ENCODE measurements around the gene SPATA2L.
"Not testable (repeated sequence)": the region's sequence is repeated elsewhere in the genome, so short reads cannot be mapped to it uniquely, and the experiment has no call there.

DNA sequence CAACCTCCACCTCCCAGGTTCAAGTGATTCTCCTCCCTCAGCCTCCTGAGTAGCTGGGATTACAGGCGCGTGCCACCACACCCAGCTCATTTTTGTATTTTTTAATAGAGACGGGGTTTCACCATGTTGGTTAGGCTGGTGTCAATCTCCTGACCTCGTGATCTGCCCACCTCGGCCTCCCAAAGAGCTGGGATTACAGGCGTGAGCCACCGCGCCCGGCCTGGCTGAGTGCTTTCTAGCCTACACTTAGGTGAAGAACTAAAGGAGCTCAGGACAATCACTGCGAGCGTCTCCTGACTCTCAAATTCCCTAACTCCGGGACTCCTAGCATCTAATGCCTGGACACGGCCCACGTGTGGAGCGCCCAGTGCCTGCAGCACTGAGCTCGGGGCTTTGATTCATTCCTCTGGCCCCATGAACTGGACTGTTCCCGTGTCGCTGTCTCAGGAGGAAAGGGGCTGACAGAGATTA, 1.8 kb downstream of the SPATA2L start:
- TF ChIP-seq TAF1 (IDR thresholded peaks at IDR 0.05; ENCODE audit: low read depth, low read length); CEBPB (IDR thresholded peaks at IDR 0.05; ENCODE audit: low read depth, low read length); POLR2AphosphoS5 (IDR thresholded peaks at IDR 0.05; ENCODE audit: low read depth, low read length); JUND (IDR thresholded peaks at IDR 0.05; ENCODE audit: low read length); EP300 (IDR thresholded peaks at IDR 0.05; ENCODE audit: borderline replicate concordance in 1 of 2, low read depth in 2 of 2, low read length in 2 of 2); RNF2 (IDR thresholded peaks at IDR 0.05; ENCODE audit: borderline replicate concordance, low read depth, low read length, missing control alignments, poor library complexity, severe bottlenecking): not testable (repeated sequence)
- TF ChIP-seq, protein P1, sequence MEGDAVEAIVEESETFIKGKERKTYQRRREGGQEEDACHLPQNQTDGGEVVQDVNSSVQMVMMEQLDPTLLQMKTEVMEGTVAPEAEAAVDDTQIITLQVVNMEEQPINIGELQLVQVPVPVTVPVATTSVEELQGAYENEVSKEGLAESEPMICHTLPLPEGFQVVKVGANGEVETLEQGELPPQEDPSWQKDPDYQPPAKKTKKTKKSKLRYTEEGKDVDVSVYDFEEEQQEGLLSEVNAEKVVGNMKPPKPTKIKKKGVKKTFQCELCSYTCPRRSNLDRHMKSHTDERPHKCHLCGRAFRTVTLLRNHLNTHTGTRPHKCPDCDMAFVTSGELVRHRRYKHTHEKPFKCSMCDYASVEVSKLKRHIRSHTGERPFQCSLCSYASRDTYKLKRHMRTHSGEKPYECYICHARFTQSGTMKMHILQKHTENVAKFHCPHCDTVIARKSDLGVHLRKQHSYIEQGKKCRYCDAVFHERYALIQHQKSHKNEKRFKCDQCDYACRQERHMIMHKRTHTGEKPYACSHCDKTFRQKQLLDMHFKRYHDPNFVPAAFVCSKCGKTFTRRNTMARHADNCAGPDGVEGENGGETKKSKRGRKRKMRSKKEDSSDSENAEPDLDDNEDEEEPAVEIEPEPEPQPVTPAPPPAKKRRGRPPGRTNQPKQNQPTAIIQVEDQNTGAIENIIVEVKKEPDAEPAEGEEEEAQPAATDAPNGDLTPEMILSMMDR (IDR thresholded peaks at IDR 0.05; ENCODE audit: control extremely low read depth in 1 of 3, insufficient read depth in 1 of 3, low read depth in 1 of 3, low read length in 3 of 3): not testable (repeated sequence)

All from H1 (cell line).